Endothelial cell of umbilical vein (primary cell): Measurements from ENCODE around the gene LHX2. TPM values are rescaled to one million over a fixed set of nuclear protein-coding genes. Genes with fewer than 3 reads are reported as not detected.

Experiments used
- BruUV-seq: library from RNA; stranded (reverse); fragments of 400-500 nt; replicated peaks from 2 replicates; lab custom pipeline; 2021; lab: Mats Ljungman, UMichigan
- CTCF ChIA-PET: fragments of 300-600, 350-600 bp; sonication (Branson Sonifier 250); formaldehyde crosslinking; loops from one replicate; lab custom pipeline; 2021; ENCODE audit warnings: antibody characterized with exemption, inconsistent platforms; lab: Charles Lee
- POLR2A ChIA-PET: fragments of 300-600, 350-600 bp; sonication (Branson Sonifier 250); formaldehyde crosslinking; loops from one replicate; lab custom pipeline; 2021; ENCODE audit warnings: antibody characterized with exemption, inconsistent platforms; lab: Charles Lee
- DNase-seq: peaks from one replicate; pipeline ENCODE4 v3.0.0-alpha.2; 2011; ENCODE audit warnings: low read depth, low spot score
- FAIRE-seq: peaks from 2 replicates; lab custom pipeline; 2011; peaks lifted over from hg19 to GRCh38; lab: Jason Lieb, UNC
- H2AFZ ChIP-seq: 2 replicates; pipeline ENCODE4 v1.6.0; 2012; ENCODE audit warnings: low read depth, low read length, control low read depth, inconsistent platforms
- H3K27ac ChIP-seq: 2 replicates; pipeline ENCODE4 v1.5.1; 2011; ENCODE audit warnings: low read depth, mild to moderate bottlenecking, control low read depth, low read length, moderate library complexity; ENCODE audit not compliant: insufficient read depth
- H3K27me3 ChIP-seq, 2 experiments: 2 replicates each; pipeline versions ENCODE4 v1.6.0 to v1.6.1; 2011; ENCODE audit warnings: low read length in 2 of 2, mixed read lengths in 1 of 2; ENCODE audit not compliant: control insufficient read depth in 2 of 2, insufficient read depth in 2 of 2
- H3K36me3 ChIP-seq, 2 experiments: 2 replicates in 1 of 2; 3 replicates in 1 of 2; pipeline ENCODE4 v1.5.1; 2011; ENCODE audit warnings: low read length in 2 of 2, mild to moderate bottlenecking in 1 of 2, moderate library complexity in 1 of 2; ENCODE audit not compliant: control insufficient read depth in 2 of 2, insufficient read depth in 2 of 2; ENCODE audit errors: extremely low read depth in 1 of 2
- H3K4me1 ChIP-seq: 3 replicates; pipeline ENCODE4 v1.5.1; 2011; ENCODE audit warnings: mild to moderate bottlenecking, low read length; ENCODE audit not compliant: control insufficient read depth, insufficient read depth; ENCODE audit errors: extremely low read depth
- H3K4me2 ChIP-seq: 2 replicates; pipeline ENCODE4 v1.6.1; 2011; ENCODE audit warnings: low read length, control low read depth, mixed read lengths; ENCODE audit not compliant: insufficient read depth
- H3K4me3 ChIP-seq, 3 experiments: fragments of 200-600 bp in 1 of 3; sonication (generic), shearing (Covaris generic) in 1 of 3; replicated peaks in 1 of 3; 2 replicates each; pipeline ENCODE4 v1.5.1; 2011 to 2016; ENCODE audit warnings: control low read depth in 3 of 3, low read length in 3 of 3, mild to moderate bottlenecking in 2 of 3, inconsistent platforms in 1 of 3, low read depth in 1 of 3, moderate library complexity in 1 of 3; ENCODE audit not compliant: insufficient read depth in 1 of 3
- H3K79me2 ChIP-seq: 2 replicates; pipeline ENCODE4 v1.6.0; 2012; ENCODE audit warnings: low read length, inconsistent platforms; ENCODE audit not compliant: control insufficient read depth, insufficient read depth
- H3K9ac ChIP-seq: replicated peaks from 2 replicates; pipeline ENCODE3; 2011; ENCODE audit warnings: low read length, control low read depth; ENCODE audit not compliant: insufficient read depth; ENCODE audit errors: extremely low read depth
- H3K9me1 ChIP-seq: replicated peaks from 3 replicates; pipeline ENCODE4 v1.6.0; 2011; ENCODE audit warnings: mild to moderate bottlenecking, low read length; ENCODE audit not compliant: control insufficient read depth, insufficient read depth; ENCODE audit errors: extremely low read depth
- H3K9me3 ChIP-seq: replicated peaks from 2 replicates; pipeline ENCODE4 v1.5.1; 2012; ENCODE audit warnings: low read length, inconsistent platforms; ENCODE audit not compliant: control insufficient read depth, insufficient read depth
- H4K20me1 ChIP-seq: replicated peaks from 2 replicates; pipeline ENCODE3; 2011; ENCODE audit warnings: mild to moderate bottlenecking, low read length; ENCODE audit not compliant: control insufficient read depth, insufficient read depth; ENCODE audit errors: extremely low read depth
- CTCF ChIP-seq, 2 donors: IDR thresholded peaks; 1 replicate in 1 of 2; 2 replicates in 1 of 2; pipeline ENCODE4 v1.5.1; 2011; ENCODE audit warnings: low read length in 2 of 2, mild to moderate bottlenecking in 2 of 2, moderate library complexity in 2 of 2, control low read depth in 1 of 2, inconsistent platforms in 1 of 2, low read depth in 1 of 2; ENCODE audit not compliant: insufficient read depth in 1 of 2; ENCODE audit errors: extremely low read depth in 1 of 2
- EZH2 ChIP-seq: IDR thresholded peaks from 2 replicates; pipeline ENCODE4 v1.6.1; 2012; ENCODE audit warnings: borderline replicate concordance, low read depth, mild to moderate bottlenecking, moderate library complexity, low read length, inconsistent platforms; ENCODE audit not compliant: severe bottlenecking
- FOS ChIP-seq: IDR thresholded peaks from 2 replicates; pipeline ENCODE4 v1.6.1; 2011; ENCODE audit warnings: mild to moderate bottlenecking, low read length, moderate library complexity, borderline replicate concordance; ENCODE audit not compliant: insufficient read depth
- GATA2 ChIP-seq: IDR thresholded peaks from 2 replicates; pipeline ENCODE4 v1.7.0; 2011; ENCODE audit warnings: low read depth, mild to moderate bottlenecking, moderate library complexity, mixed read lengths, low read length; ENCODE audit not compliant: insufficient read length, insufficient read depth
- JUN ChIP-seq: IDR thresholded peaks from 2 replicates; pipeline ENCODE4 v1.6.1; 2011; ENCODE audit warnings: borderline replicate concordance, low read depth; ENCODE audit not compliant: insufficient read length, insufficient read depth
- MAX ChIP-seq: IDR thresholded peaks from 2 replicates; pipeline ENCODE4 v1.6.1; 2011; ENCODE audit not compliant: insufficient read depth, insufficient read length
- MYC ChIP-seq: IDR thresholded peaks from one replicate; pipeline ENCODE4 v1.6.1; 2011; ENCODE audit warnings: mild to moderate bottlenecking, low read depth, low read length
- POLR2A ChIP-seq: IDR thresholded peaks from 2 replicates; pipeline ENCODE4 v1.6.1; 2012; ENCODE audit warnings: low read depth, mild to moderate bottlenecking, control low read depth, low read length
- POLR2AphosphoS5 ChIP-seq: IDR thresholded peaks from 2 replicates; pipeline ENCODE4 v1.6.1; 2012; ENCODE audit warnings: low read depth, mild to moderate bottlenecking, control low read depth, low read length, moderate library complexity; ENCODE audit not compliant: insufficient read depth
- dilution Hi-C: fragments of 300-500 bp; cut with MboI; formaldehyde crosslinking; loops from one replicate; pipeline ENCODE4 v1.15.0; 2019; ENCODE audit warnings: low sequenced_read_pairs; ENCODE audit not compliant: extremely low pct_ligation_motif_present
- intact Hi-C: fragments of 100-400 bp; cut with micrococcal nuclease; formaldehyde crosslinking; loops from one replicate; pipeline ENCODE4 v1.10.0; 2022
- polyA plus RNA-seq, 4 experiments: library from polyadenylated mRNA; depleted of rRNA in 3 of 4; stranded (reverse) in 3 of 4; unstranded in 1 of 4; fragments of >200 nt; gene quantifications; 2 replicates each; pipeline versions ENCODE4 v1.2.1 to v1.2.3, GENCODE V29; 2011 to 2012; ENCODE audit warnings: missing spikeins in 1 of 4
- total RNA-seq: library from RNA; stranded (reverse); gene quantifications from 2 replicates; pipeline ENCODE4 v1.2.3, GENCODE V29; 2021

The LHX2 gene
- total and polyA plus RNA-seq, 2 donors (not counting 3 experiments of a cell fraction or from before 2014, with no cell fraction given), result not detected

GRCh38 chr9:124033348-124033747 is 21.8 kb downstream of the LHX2 start:
- FAIRE-seq (no peak), DNase-seq (no peak)
- H3K27me3 ChIP-seq, result peaks cover 32 to 38% of the 10 kb centered on the region in 2 experiments
- intact Hi-C loops, result no loop called here
- no peak overlapping the region for H3K4me3 ChIP-seq
- dilution Hi-C loops, result no loop called here
- no peaks in the 10 kb centered on the region for H3K79me2 ChIP-seq
- no TSS peak for BruUV-seq
- H3K9me3 ChIP-seq, result no peaks in the 10 kb centered on the region
- no peaks in the 10 kb centered on the region for H3K9me1 ChIP-seq
- no peak overlapping the region for H3K4me2 ChIP-seq
- POLR2A ChIA-PET, result no interaction called here
- H3K36me3 ChIP-seq, result no peaks in the 10 kb centered on the region
- H3K9ac ChIP-seq, result no peak overlapping the region
- no peak overlapping the region for H3K27ac ChIP-seq
- CTCF ChIA-PET, result interaction anchor here (0.6 kb wide), 1 partner anchor 627 kb away, joined by 5 read pairs; no protein-coding TSS in a partner anchor
- no peaks in the 10 kb centered on the region for H3K4me1 ChIP-seq
- H2AFZ ChIP-seq, result no peak overlapping the region
- TF ChIP-seq MYC (no peak), GATA2 (no peak), FOS (no peak), POLR2AphosphoS5 (no peak), MAX (no peak), JUN (no peak), CTCF (IDR thresholded peaks at IDR 0.05; ENCODE audit: extremely low read depth in 1 of 2, insufficient read depth in 1 of 2, low read depth in 1 of 2, low read length in 2 of 2) (no peak), POLR2A (no peak), EZH2 (no peak)
- H4K20me1 ChIP-seq, result no peaks in the 10 kb centered on the region
